Tibial nerve (tissue), 4 donors: ENCODE measurements around the gene COL28A1. TPM values are rescaled to one million over a fixed set of nuclear protein-coding genes. Genes with fewer than 3 reads are reported as not detected.
"Not testable (repeated sequence)": the region's sequence is repeated elsewhere in the genome, so short reads cannot be mapped to it uniquely, and the experiment has no call there.

Experiments used
- DNase-seq, 2 donors: peaks; one replicate each; pipeline ENCODE4 v3.0.0-alpha.2; 2019; ENCODE audit warnings: low spot score in 2 of 2
- H3K27ac ChIP-seq, 4 donors: fragments of 200-600 bp; sonication (generic) in 3 of 4; one replicate each; pipeline ENCODE4 v1.5.1; 2017 to 2019; ENCODE audit warnings: mild to moderate bottlenecking in 1 of 4
- H3K27me3 ChIP-seq, 2 donors: fragments of 200-600 bp; sonication (generic) in 1 of 2; one replicate each; pipeline versions ENCODE4 v1.5.1 to v1.6.0; 2017 to 2019
- H3K36me3 ChIP-seq, 3 donors: fragments of 200-600 bp; sonication (generic); one replicate each; pipeline ENCODE4 v1.5.1; 2018 to 2019
- H3K4me1 ChIP-seq, 4 donors: fragments of 200-600 bp; sonication (generic) in 3 of 4; one replicate each; pipeline ENCODE4 v1.5.1; 2017 to 2019
- H3K4me3 ChIP-seq, 4 donors: fragments of 200-600 bp; sonication (generic) in 3 of 4; one replicate each; pipeline ENCODE4 v1.5.1; 2017 to 2019; ENCODE audit warnings: mild to moderate bottlenecking in 1 of 4, moderate library complexity in 1 of 4
- H3K9me3 ChIP-seq, 4 donors: fragments of 200-600 bp; sonication (generic) in 3 of 4; one replicate each; pipeline ENCODE4 v1.5.1; 2017 to 2019
- EP300 ChIP-seq, 2 donors: sonication (generic); formaldehyde crosslinking; IDR thresholded peaks; one replicate each; pipeline ENCODE4 v1.6.1; 2017; ENCODE audit warnings: antibody characterized with exemption in 2 of 2, mild to moderate bottlenecking in 1 of 2
- POLR2A ChIP-seq, 2 donors: fragments of 450-650 bp; IDR thresholded peaks; one replicate each; pipeline ENCODE4 v1.6.1; 2017; ENCODE audit warnings: antibody characterized with exemption in 2 of 2, mild to moderate bottlenecking in 2 of 2, moderate library complexity in 2 of 2
- WGBS, 2 donors: methylation state at CpG; one replicate each; pipeline ENCODE4 v1.1.5; 2018; 5-methylcytosine and 5-hydroxymethylcytosine counted together
- total RNA-seq, 4 donors: library from RNA; depleted of rRNA; stranded (reverse); fragments of >200 nt; gene quantifications; one replicate each; pipeline ENCODE4 v1.1.0, GENCODE V29; 2016
- TF ChIP-seq, protein P1 (sequence below), 5 experiments: fragments of 200-600 bp in 3 of 5; fragments of 450-650 bp in 2 of 5; sonication (generic) in 3 of 5; IDR thresholded peaks; one replicate each; pipeline ENCODE4 v1.5.1; 2016 to 2019; ENCODE audit warnings: antibody characterized with exemption in 5 of 5, mild to moderate bottlenecking in 3 of 5, moderate library complexity in 2 of 5

The COL28A1 gene
- total RNA-seq, 4 donors from 2014 or later = 60.0 to 142 (median 122) TPM

DNA sequence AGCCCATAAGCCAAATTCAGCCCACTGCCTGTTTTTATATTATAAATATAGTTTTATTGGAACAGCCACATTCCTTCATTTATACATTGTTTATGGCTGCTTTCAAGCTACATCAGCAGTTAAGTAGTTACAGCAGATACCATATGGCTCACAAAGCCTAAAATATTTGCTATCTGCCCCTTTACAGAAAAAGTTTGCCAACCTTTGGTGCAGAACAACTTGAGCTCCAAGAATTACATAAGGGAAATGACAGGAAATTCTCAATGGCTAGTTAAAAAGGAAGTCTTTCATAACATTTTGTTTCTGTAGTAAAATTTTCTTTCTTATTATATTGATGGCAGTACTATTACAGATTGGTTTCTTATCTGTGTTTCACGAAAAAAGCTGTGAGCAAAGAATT is 59.3 kb downstream of the COL28A1 start:
- Histone ChIP-seq H3K27ac (peak overlapping the region in 1 of 4 donors; percentile 2), H3K27me3 (no peaks in the 10 kb centered on the region), H3K4me3 (no peak overlapping the region), H3K9me3 (peaks cover 0 to 21% (median 1%) of the 10 kb centered on the region in 4 donors), H3K36me3 (peaks cover 0 to 52% (median 0%) of the 10 kb centered on the region in 3 donors), H3K4me1 (peaks cover 0 to 11% (median 0%) of the 10 kb centered on the region in 4 donors)
- TF ChIP-seq, protein P1, sequence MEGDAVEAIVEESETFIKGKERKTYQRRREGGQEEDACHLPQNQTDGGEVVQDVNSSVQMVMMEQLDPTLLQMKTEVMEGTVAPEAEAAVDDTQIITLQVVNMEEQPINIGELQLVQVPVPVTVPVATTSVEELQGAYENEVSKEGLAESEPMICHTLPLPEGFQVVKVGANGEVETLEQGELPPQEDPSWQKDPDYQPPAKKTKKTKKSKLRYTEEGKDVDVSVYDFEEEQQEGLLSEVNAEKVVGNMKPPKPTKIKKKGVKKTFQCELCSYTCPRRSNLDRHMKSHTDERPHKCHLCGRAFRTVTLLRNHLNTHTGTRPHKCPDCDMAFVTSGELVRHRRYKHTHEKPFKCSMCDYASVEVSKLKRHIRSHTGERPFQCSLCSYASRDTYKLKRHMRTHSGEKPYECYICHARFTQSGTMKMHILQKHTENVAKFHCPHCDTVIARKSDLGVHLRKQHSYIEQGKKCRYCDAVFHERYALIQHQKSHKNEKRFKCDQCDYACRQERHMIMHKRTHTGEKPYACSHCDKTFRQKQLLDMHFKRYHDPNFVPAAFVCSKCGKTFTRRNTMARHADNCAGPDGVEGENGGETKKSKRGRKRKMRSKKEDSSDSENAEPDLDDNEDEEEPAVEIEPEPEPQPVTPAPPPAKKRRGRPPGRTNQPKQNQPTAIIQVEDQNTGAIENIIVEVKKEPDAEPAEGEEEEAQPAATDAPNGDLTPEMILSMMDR (IDR thresholded peaks at IDR 0.05) = no peak
- TF ChIP-seq EP300 (IDR thresholded peaks at IDR 0.05) = no peak
- TF ChIP-seq POLR2A (IDR thresholded peaks at IDR 0.05) = no peak
- DNase-seq = no peak
- 26 to 35% methylated on average over 1 of the region's 1 CpG for WGBS, 2 donors

DNA sequence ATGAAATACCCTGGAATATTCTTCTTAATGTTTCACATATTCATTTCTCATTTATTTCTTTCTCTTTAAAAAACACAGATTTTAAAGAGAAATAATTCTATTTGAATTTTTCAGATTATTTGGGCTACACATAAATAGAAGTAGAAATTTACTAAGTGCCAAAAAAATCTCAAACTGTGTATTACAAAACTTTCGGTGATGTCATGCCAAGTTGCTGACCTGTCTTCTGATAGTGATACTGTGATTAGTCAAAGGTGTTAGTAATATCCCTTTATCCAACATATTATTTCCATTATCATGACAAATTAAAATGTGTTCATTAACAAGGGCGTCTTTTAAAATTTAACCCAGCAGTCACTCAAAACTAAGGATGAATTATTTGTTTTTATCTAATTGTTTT is 60.1 kb downstream of the COL28A1 start:
- Histone ChIP-seq H3K27me3 (no peaks in the 10 kb centered on the region), H3K4me1 (peaks cover 0 to 11% (median 0%) of the 10 kb centered on the region in 4 donors), H3K27ac (no peak overlapping the region), H3K36me3 (peaks cover 0 to 56% (median 0%) of the 10 kb centered on the region in 3 donors), H3K9me3 (peaks cover 0 to 21% (median 1%) of the 10 kb centered on the region in 4 donors), H3K4me3 (no peak overlapping the region)
- DNase-seq = no peak
- 84 to 86% methylated on average over 2 of the region's 2 CpGs for WGBS, 2 donors
- TF ChIP-seq EP300 (IDR thresholded peaks at IDR 0.05) (no peak), POLR2A (IDR thresholded peaks at IDR 0.05) (no peak)
- TF ChIP-seq, protein P1 (IDR thresholded peaks at IDR 0.05) = no peak

DNA sequence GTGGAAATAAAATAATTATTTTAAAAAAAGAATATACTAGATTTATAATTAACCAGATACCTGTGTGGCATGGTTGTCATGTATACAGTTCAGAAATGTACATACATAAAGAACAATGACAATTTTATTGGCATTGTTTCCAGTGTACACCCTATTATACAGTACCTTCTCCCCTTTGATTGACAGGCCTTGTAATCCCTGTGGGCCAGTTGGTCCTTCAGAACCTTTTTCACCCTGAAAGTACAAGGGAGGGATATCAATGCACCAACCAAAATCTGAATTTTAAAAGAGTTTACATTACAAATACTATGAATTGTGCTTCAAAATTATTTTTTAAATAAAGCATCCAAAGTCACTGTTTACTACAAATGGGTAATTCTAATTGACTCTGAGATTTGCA is 61.2 kb downstream of the COL28A1 start:
- Histone ChIP-seq H3K27me3 (no peaks in the 10 kb centered on the region), H3K27ac (no peak overlapping the region), H3K4me1 (peaks cover 0 to 7% (median 0%) of the 10 kb centered on the region in 4 donors), H3K36me3 (peaks cover 0 to 56% (median 0%) of the 10 kb centered on the region in 3 donors), H3K4me3 (no peak overlapping the region), H3K9me3 (peaks cover 0 to 21% (median 1%) of the 10 kb centered on the region in 4 donors)
- no peak for DNase-seq
- no peak for TF ChIP-seq POLR2A (IDR thresholded peaks at IDR 0.05)
- TF ChIP-seq EP300 (IDR thresholded peaks at IDR 0.05) = no peak
- TF ChIP-seq, protein P1 (IDR thresholded peaks at IDR 0.05) = no peak

DNA sequence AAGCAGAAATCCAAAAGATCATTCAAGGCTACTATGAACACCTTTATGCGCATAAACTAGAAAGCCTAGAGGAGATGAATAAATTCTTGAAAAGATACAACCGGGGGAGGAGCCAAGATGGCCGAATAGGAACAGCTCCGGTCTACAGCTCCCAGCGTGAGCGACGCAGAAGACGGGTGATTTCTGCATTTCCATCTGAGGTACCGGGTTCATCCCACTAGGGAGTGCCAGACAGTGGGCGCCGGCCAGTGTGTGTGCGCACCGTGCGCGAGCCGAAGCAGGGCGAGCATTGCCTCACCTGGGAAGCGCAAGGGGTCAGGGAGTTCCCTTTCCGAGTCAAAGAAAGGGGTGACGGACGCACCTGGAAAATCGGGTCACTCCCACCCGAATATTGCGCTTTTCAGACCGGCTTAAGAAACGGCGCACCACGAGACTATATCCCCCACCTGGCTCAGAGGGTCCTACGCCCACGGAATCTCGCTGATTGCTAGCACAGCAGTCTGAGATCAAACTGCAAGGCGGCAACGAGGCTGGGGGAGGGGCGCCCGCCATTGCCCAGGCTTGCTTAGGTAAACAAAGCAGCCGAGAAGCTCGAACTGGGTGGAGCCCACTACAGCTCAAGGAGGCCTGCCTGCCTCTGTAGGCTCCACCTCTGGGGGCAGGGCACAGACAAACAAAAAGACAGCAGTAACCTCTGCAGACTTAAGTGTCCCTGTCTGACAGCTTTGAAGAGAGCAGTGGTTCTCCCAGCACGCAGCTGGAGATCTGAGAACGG is 70.5 kb downstream of the COL28A1 start:
- H3K27ac ChIP-seq, H3K4me1 ChIP-seq, H3K4me3 ChIP-seq, DNase-seq, H3K9me3 ChIP-seq, H3K27me3 ChIP-seq: not testable (repeated sequence)
- H3K36me3 ChIP-seq = peaks cover 0 to 26% (median 0%) of the 10 kb centered on the region in 3 donors
- WGBS, 2 donors = 91 to 93% methylated on average over 25 to 34 of the region's 39 CpGs

DNA sequence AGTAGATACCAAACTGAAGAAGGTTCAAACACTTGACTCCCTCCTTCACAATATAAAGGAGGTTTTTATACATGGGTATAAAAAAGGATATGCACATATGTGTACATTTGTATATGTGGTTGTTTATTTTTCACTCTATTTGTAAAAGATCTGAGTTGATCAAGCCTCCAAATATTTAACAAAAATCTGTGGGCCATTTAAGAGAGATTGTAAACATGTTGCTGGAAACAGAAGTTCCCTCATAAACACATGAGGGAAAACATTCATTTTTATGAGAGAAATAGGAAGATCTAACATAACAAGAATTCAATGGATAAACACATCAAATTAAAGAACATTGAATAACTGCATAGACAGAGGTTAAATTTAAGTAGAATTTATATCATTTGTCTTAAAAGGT is 81.7 kb downstream of the COL28A1 start:
- Histone ChIP-seq H3K4me1 (peaks cover 0 to 5% (median 0%) of the 10 kb centered on the region in 4 donors), H3K36me3 (peaks cover 0 to 59% (median 0%) of the 10 kb centered on the region in 3 donors), H3K9me3 (peaks cover 0 to 22% (median 4%) of the 10 kb centered on the region in 4 donors), H3K27me3 (no peaks in the 10 kb centered on the region), H3K27ac (no peak overlapping the region), H3K4me3 (no peak overlapping the region)
- no peak for DNase-seq
- TF ChIP-seq, protein P1 (IDR thresholded peaks at IDR 0.05) = no peak
- TF ChIP-seq EP300 (IDR thresholded peaks at IDR 0.05) (no peak), POLR2A (IDR thresholded peaks at IDR 0.05) (no peak)
